LNCAP (cell line): ENCODE data around the gene DLGAP1.

ENCODE experiments used
- TF ChIP-seq, protein P1 (sequence below): fragments of 450-650 bp; IDR thresholded peaks from 2 replicates; pipeline ENCODE4 v1.5.1; 2017; ENCODE audit warnings: mild to moderate bottlenecking

DLGAP1 gene

GRCh38 chr18:3861495-3861894 lies 593.6 kb downstream of the DLGAP1 start:
- TF ChIP-seq, protein P1, sequence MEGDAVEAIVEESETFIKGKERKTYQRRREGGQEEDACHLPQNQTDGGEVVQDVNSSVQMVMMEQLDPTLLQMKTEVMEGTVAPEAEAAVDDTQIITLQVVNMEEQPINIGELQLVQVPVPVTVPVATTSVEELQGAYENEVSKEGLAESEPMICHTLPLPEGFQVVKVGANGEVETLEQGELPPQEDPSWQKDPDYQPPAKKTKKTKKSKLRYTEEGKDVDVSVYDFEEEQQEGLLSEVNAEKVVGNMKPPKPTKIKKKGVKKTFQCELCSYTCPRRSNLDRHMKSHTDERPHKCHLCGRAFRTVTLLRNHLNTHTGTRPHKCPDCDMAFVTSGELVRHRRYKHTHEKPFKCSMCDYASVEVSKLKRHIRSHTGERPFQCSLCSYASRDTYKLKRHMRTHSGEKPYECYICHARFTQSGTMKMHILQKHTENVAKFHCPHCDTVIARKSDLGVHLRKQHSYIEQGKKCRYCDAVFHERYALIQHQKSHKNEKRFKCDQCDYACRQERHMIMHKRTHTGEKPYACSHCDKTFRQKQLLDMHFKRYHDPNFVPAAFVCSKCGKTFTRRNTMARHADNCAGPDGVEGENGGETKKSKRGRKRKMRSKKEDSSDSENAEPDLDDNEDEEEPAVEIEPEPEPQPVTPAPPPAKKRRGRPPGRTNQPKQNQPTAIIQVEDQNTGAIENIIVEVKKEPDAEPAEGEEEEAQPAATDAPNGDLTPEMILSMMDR: no peak

GRCh38 chr18:3857544-3857943 lies 597.6 kb downstream of the DLGAP1 start:
- TF ChIP-seq, protein P1: no peak

- TF ChIP-seq, protein P1: no peak
These were observed 599.1 kb downstream of the DLGAP1 start for GRCh38 chr18:3855966-3856365.

DNA sequence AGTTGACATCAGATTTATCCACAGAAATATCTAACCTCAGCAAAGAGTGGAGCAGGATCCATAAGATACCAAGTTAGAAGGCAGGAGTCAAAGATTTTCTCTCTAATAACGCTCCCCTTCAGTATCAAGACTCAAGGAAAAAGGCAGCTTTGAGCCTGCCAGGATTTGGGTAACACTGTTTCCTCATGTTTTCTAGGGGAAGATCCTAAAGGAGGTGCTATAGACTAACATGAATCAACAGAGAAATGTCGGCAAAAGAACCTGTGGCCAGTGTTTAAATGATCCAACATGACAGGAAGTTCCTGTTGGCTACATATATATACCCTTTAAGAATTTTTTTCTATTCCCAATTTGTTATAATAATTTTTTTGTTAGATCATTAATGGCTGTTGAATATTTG lies 602.8 kb downstream of the DLGAP1 start:
- TF ChIP-seq, protein P1: no peak

GRCh38 chr18:3851159-3851558 lies 603.9 kb downstream of the DLGAP1 start:
- TF ChIP-seq, protein P1: no peak

DNA sequence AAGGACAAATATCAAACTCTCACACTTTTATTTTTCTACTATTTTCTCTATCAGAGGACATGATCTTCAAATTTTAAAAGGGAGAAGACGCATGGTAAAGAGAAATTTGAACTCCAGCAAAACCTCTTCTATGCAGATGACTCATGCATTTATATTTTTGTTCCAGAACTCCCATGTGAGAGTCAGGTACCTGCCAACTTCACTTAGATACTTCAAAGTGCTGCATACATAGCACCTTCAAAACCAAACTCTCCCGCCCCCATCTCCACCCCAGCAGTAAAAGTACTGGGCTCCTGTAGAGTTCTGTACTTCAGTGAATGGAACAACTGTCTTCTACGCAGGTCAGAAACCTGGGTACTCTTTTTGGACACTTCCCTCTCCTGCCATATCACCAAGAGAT lies 606.8 kb downstream of the DLGAP1 start:
- TF ChIP-seq, protein P1: no peak

DNA sequence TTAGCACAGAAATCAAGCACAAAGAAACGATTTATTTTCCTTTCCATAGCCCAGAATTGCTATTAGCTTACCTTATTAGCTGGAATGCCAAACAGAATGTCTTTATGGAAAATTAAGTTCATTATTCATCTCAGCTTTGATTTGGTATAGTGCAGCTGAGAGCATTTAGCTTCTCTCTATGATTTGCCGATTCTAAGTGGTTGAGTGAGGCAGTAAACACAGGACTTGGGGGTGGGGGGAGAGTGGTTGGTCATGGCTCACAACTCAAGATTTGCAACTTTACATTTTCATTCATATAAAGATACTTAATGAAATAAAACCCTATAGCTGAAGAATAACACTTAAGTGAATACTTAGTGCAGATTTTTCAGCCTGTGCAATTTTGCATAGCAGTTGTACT lies 609.9 kb downstream of the DLGAP1 start:
- TF ChIP-seq, protein P1: no peak

DNA sequence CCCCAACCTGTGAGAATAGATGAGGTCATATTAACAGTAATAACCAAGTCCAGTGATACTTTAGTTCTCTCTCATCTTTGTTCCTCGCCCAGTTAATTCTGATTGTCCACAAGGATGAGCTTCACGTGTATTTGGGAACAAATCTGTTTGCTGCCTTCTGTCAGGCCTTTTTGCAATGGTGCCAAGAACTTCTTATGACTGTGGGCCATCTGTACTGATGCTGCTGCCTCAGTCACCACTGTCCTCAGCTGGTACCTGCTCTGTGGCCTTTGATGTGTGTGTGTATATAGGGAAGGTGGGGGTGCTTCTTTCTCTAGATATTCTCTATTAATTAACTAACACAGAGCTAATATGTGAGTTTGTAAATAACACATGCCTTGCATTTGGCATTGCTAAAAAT lies 612.3 kb downstream of the DLGAP1 start:
- TF ChIP-seq, protein P1: no peak
